ENCODE data around the gene AP3S1. TPM values are rescaled to one million over a fixed set of nuclear protein-coding genes. Genes with fewer than 3 reads are reported as not detected.

Gene AP3S1
- total RNA-seq, 4 donors from 2014 or later, result 59.2 to 207 (median 149) TPM

GRCh38 chr5:115940080-115940810 lies 98.5 kb downstream of the AP3S1 start:
- Histone ChIP-seq H3K9me3 (no peaks in the 10 kb centered on the region), H3K27me3 (no peaks in the 10 kb centered on the region), H3K27ac (no peak overlapping the region), H3K4me1 (no peaks in the 10 kb centered on the region), H3K4me3 (replicated peaks in 1 of 3) (no peak overlapping the region), H3K36me3 (no peaks in the 10 kb centered on the region)
- intact Hi-C loops (cut with DNase I), result no loop called here
- DNase-seq, result no peak
- WGBS, 2 donors, result 83% methylated on average over 3 to 4 of the region's 4 CpGs
- TF ChIP-seq CTCF (IDR thresholded peaks at IDR 0.05), result no peak
- no peak for TF ChIP-seq POLR2A (IDR thresholded peaks at IDR 0.05)

GRCh38 chr5:115941051-115941675 lies 99.4 kb downstream of the AP3S1 start:
- Histone ChIP-seq H3K27ac (no peak overlapping the region), H3K4me1 (no peaks in the 10 kb centered on the region), H3K27me3 (no peaks in the 10 kb centered on the region), H3K36me3 (no peaks in the 10 kb centered on the region), H3K4me3 (replicated peaks in 1 of 3) (no peak overlapping the region), H3K9me3 (no peaks in the 10 kb centered on the region)
- no peak for DNase-seq
- WGBS, 2 donors, result 78 to 82% methylated on average over 9 of the region's 9 CpGs
- intact Hi-C loops (cut with DNase I), result no loop called here
- TF ChIP-seq CTCF (IDR thresholded peaks at IDR 0.05) (no peak), POLR2A (IDR thresholded peaks at IDR 0.05) (no peak)

- TF ChIP-seq POLR2A (IDR thresholded peaks at IDR 0.05), result no peak
- TF ChIP-seq CTCF (IDR thresholded peaks at IDR 0.05), result no peak
- no peaks in the 10 kb centered on the region for H3K4me1 ChIP-seq
- no peak overlapping the region for H3K27ac ChIP-seq
- H3K4me3 ChIP-seq (replicated peaks in 1 of 3), result no peak overlapping the region
- intact Hi-C loops (cut with DNase I), result no loop called here
- no peak for DNase-seq
- H3K36me3 ChIP-seq, result no peaks in the 10 kb centered on the region
- H3K9me3 ChIP-seq, result no peaks in the 10 kb centered on the region
- H3K27me3 ChIP-seq, result no peaks in the 10 kb centered on the region
- WGBS, 2 donors, result 84 to 92% methylated on average over 3 of the region's 3 CpGs
Measured at GRCh38 chr5:115944501-115944900, 102.8 kb downstream of the AP3S1 start.

DNA sequence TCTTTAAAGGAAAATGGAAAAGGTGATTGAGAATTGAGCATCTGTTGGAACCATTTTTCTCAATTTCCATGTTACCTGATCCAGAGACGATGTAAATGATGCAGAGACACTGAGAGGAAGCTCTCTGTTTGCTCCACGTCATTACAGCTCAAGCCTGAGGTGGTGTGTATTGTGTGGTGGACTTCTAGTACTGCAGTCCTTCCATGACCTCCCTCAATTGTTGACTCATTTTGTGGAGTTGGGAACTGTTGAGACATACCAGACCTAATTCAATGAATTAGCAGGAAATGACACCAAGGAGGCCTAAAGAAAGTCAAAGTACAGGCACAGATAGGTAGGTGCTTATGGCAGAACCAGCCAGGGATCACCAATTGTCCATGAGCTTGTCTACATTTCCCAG lies 104.9 kb downstream of the AP3S1 start:
- H3K4me3 ChIP-seq (replicated peaks in 1 of 3), result no peak overlapping the region
- intact Hi-C loops (cut with DNase I), result no loop called here
- H3K9me3 ChIP-seq, result no peaks in the 10 kb centered on the region
- H3K4me1 ChIP-seq, result no peaks in the 10 kb centered on the region
- H3K27ac ChIP-seq, result no peak overlapping the region
- TF ChIP-seq POLR2A (IDR thresholded peaks at IDR 0.05), result no peak
- WGBS, 2 donors, result 84 to 95% methylated on average over 2 of the region's 2 CpGs
- no peaks in the 10 kb centered on the region for H3K36me3 ChIP-seq
- H3K27me3 ChIP-seq, result no peaks in the 10 kb centered on the region
- no peak for DNase-seq

- H3K4me1 ChIP-seq, result no peaks in the 10 kb centered on the region
- no peaks in the 10 kb centered on the region for H3K36me3 ChIP-seq
- no peaks in the 10 kb centered on the region for H3K27me3 ChIP-seq
- no peaks in the 10 kb centered on the region for H3K9me3 ChIP-seq
- TF ChIP-seq CTCF (IDR thresholded peaks at IDR 0.05) (no peak), POLR2A (IDR thresholded peaks at IDR 0.05) (no peak)
- no peak overlapping the region for H3K27ac ChIP-seq
- DNase-seq, result no peak
- intact Hi-C loops (cut with DNase I), result no loop called here
- WGBS, 2 donors, result 90 to 92% methylated on average over 2 of the region's 2 CpGs
- H3K4me3 ChIP-seq (replicated peaks in 1 of 3), result no peak overlapping the region
Measured at GRCh38 chr5:115947260-115947659, 105.5 kb downstream of the AP3S1 start.
